HG02981 (cell line): ENCODE data around the gene MYBPH.

Experiments
- ATAC-seq: cut with Tn5 transposase; IDR thresholded peaks from one replicate; pipeline ENCODE4 v1.9.1; 2021; ENCODE audit warnings: mild to moderate bottlenecking, moderate library complexity; ENCODE audit not compliant: unreplicated experiment

The MYBPH gene, protein sequence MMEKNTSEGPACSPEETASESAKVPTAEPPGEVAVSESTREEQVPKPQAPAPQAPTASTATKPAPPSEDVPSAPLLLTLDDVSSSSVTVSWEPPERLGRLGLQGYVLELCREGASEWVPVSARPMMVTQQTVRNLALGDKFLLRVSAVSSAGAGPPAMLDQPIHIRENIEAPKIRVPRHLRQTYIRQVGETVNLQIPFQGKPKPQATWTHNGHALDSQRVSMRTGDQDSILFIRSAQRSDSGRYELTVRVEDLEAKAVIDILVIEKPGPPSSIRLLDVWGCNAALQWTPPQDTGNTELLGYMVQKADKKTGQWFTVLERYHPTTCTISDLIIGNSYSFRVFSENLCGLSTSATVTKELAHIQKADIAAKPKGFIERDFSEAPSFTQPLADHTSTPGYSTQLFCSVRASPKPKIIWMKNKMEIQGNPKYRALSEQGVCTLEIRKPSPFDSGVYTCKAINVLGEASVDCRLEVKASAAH

GRCh38 chr1:203175237-203175826, at the start of gene MYBPH:
Gene MYBPH, minus strand, starts transcription at chr1:203175826. Its CDS starts 71 bp downstream, at chr1:203175755.
- no peak for ATAC-seq

- no peak for ATAC-seq
These were observed 49.4 kb upstream of the MYBPH start for GRCh38 chr1:203225071-203225470.

DNA sequence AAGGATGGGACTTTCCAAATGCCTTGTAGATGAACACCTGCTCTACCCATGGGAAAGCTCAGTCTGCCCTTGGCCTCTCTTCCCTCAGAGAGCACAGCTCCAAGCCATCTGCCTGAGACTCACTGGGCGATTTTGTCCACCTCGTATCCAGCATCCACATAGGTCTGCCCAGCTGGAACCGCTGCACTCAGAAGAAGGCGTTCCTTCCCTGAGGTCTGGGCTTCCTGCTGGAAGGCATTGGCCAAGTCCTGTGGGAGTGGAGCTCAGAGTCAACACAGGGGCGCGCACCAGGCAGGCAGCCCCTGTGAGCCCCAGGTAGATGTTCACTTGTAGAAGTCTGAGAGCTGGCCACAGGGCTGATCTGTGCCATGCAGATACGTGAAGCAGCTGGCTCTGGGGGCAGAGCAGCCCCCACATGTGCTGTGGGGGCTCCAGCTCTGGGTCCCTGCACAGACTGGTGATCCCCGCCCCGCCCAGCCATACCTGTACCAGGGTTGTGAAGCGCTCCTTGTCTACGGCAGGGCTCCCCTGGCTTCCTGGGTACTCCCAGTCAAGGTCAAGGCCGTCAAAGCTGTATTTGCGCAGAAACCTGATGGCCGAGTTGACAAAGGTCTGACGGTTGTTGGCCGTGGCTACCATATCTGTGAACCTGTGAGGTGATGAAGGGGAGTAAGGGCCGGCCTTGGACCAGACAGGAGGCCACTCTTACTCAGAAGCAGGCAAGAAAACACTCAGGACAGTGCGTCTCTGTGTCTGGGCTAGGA, 47.6 kb upstream of the MYBPH start:
- no peak for ATAC-seq

DNA sequence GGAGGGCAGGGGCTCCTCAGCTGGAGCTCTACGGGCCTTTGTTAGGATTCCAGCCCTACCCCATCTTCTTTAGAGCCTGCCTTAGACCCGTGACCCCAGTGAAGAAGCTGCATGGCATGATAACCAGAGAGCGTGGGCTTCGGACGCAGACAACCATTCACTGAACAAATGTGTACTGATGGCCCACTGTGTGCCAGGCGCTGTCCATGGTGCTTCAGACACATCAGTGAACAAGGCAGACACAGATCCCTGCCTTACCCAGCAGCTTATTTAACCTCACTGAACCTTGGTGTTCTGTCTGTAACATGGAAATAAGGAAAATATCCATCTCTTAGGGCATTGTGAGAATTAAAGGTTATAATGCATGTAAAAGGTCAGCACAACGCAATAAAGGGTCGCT, 44.3 kb upstream of the MYBPH start:
- no peak for ATAC-seq

DNA sequence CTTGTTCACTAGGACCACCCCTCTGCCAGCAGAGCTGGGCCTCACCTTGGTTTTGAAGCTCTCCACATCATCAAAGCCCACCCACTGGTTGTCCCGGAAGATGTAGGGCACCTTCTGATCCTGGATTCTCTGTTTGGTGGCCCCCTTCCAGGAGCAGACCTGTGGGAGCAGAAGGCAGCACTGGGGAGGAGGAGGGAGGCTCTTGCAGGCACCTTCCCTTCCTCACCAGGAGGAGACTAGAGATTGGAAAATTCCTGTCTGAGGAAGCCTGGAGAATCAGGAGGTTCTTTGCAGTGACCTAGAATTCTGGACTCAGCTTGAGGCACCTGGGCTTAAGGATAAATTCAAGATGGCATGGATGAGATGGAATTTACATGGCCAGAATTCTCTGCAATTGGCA, 43.5 kb upstream of the MYBPH start:
- no peak for ATAC-seq

- ATAC-seq, result no peak
These were observed 42.0 kb upstream of the MYBPH start for GRCh38 chr1:203217668-203218067.

DNA sequence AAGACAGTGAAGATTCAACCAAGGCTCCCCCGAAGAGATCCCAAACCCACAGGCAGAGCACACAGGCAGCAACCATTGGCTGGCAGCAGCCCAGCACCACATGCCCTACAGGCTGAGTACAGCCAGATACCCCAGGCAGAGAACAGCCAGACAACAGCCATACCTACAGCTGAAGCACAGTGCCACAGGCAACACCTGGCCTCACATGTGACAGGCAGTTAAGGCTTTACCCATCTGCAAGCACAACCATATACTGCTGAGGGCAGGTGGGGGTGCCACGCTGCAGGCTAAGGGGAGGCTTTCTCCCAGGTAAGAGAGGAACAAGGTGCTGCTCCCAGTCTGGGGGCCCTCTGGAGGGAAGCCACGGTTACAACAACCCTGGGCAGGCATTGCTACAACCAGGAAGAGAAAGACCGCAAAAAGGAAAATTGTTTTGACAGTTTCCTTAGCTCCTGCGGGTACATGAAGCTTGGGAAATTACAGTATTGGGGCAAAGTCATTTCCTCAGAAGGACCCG, 41.6 kb upstream of the MYBPH start:
- ATAC-seq, result no peak

DNA sequence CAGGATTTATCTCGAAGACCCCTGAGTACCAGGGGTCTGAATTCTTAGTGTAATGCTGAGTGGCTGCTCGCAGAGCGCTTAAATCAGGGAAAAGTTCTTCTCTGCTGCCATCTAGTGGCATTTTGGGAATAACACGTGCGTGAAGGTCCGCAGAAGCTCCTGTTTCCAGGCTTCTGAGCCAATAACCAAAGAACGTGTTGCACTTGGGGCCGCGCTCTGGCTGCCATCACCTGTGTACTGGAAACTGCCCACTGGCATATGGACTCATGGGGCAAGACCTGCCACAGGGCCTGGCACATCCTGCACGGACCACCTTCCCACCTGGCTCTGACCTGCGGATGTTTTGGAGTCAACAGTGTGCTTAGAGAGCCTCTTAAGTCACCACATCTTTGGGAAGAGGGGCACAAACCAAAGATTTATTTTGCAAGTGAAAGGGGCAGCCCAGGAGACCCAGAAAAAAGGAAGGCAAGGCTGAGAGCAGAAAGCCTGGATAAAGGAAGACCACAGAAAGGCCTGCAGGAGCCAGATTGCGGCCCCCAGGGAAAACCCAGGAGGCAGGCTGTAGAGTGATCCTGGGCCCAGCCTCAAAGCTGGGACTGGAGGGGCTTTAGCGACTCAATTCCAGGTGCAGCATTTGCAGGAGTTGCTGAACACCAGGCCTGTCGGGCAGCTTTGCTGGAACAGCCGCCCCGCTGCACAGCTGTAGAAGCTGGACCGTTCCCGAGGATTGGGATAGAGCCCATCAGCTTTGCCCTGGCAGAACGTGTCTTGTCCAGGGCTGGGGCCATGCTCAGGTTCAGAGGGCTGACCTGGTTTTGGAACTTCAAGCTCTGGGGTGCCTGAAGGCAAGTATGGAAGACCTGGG, 40.9 kb upstream of the MYBPH start:
- ATAC-seq, result no peak

DNA sequence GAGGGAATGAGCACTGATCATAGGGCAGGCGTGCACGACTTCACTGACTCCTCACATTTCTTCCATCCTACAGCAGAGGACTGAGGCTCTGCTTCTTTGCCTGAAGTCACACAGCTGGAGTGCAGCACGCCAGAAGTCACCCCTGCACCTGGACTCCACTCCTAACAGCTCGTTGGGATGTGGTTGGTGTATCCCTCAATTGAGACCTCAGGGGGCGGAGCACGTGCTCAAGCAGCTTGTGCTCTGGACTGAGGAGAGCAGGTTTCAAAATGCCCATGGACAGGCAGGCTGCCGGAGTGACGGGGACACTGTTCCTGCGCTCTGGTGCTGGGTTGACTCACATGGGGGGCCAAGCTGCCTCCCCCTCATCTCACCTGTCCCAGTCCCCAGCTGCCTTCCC, 39.9 kb upstream of the MYBPH start:
- ATAC-seq, result no peak

DNA sequence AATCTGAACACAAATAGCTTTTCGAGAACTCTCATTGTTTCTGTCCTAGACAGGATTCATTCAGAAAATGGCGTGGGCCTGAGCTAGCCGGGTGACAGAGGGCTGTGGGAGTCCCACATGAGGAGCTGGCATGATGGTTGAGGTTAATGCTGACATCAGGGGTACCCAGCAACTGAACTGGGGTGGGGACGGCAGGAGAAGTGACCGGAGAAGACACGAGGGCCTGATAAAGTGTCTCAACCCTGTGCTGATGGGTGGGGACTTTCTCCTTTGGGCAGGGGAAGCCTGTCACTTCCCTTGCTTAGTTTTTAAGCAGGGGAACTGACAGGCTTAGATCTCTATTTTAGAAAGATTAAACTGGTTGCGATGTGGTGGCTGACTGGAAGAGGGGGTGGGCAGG, 39.2 kb upstream of the MYBPH start:
- no peak for ATAC-seq

- no peak for ATAC-seq
These were observed 37.5 kb upstream of the MYBPH start for GRCh38 chr1:203213126-203213525.

DNA sequence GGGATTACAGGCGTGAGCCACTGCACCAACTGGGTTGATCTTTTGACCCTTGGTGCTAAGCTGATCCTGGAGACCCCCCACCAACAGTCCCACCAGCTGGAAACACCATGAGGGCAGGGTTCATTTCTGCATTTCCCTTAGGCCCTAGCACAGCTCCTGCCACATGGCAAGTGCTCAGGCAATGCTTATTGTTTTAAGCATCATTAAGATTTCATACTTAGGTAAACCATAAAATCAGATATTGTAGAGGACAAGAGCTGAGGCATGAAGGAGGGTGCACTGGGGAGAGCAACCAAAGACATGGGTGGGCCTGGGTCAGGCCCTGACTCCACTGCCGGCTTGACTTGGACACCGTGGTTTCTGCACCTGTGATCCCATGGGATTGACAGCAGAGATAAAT, 36.2 kb upstream of the MYBPH start:
- no peak for ATAC-seq

- ATAC-seq, result no peak
These were observed 35.4 kb upstream of the MYBPH start for GRCh38 chr1:203210988-203211387.

GRCh38 chr1:203210350-203210749, 34.7 kb upstream of the MYBPH start:
- ATAC-seq, result no peak

GRCh38 chr1:203208181-203208580, 32.6 kb upstream of the MYBPH start:
- ATAC-seq, result no peak

- no peak for ATAC-seq
These were observed 32.1 kb upstream of the MYBPH start for GRCh38 chr1:203207751-203208150.

- no peak for ATAC-seq
These were observed 30.6 kb upstream of the MYBPH start for GRCh38 chr1:203206129-203206687.

DNA sequence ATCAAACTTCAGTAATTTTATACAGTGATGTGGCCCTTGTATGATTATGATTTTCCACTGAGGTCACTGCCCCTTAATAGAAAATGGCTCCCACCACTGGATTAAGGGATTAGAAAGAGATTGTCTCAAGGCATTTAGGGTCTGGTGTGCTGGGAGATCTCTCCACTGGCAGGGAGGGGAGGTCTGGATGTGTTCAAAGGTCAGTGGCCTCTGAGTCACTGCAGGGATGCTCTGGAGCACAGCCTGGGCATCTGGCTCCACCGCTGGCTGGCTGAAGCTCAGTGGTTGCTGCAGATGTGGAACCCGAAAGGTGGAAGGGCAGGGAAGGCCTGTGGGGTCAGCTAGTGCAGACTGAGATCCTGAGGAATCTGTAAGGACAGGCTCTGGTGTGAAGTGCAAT, 29.1 kb upstream of the MYBPH start:
- no peak for ATAC-seq

GRCh38 chr1:203202431-203203245, 27.0 kb upstream of the MYBPH start:
- no peak for ATAC-seq
